Panc1 (cell line): ENCODE data around the gene PHF21A. TPM values are rescaled to one million over a fixed set of nuclear protein-coding genes. Genes with fewer than 3 reads are reported as not detected.

Experiments
- ATAC-seq: fragments of 200-7000 bp; cut with Tn5 transposase; 2 replicates; pipeline ENCODE4 v1.9.1; 2020; ENCODE audit warnings: mild to moderate bottlenecking, moderate library complexity
- BruUV-seq: library from RNA; stranded (reverse); fragments of 400-500 nt; replicated peaks from 2 replicates; lab custom pipeline; 2021; lab: Mats Ljungman, UMichigan
- CTCF ChIA-PET: fragments of 300-600 bp; sonication (Branson Sonifier 250); formaldehyde crosslinking; loops from one replicate; lab custom pipeline; 2022; ENCODE audit warnings: antibody characterized with exemption; lab: Charles Lee
- POLR2A ChIA-PET: fragments of 300-600 bp; sonication (Branson Sonifier 250); formaldehyde crosslinking; loops from one replicate; lab custom pipeline; 2022; ENCODE audit warnings: antibody characterized with exemption; lab: Charles Lee
- DNase-seq: peaks from one replicate; pipeline ENCODE4 v3.0.0-alpha.2; 2010; ENCODE audit warnings: low read depth, low spot score
- H3K27ac ChIP-seq: 2 replicates; pipeline ENCODE4 v1.5.1; 2011; ENCODE audit warnings: mild to moderate bottlenecking, low read length, inconsistent platforms
- H3K27me3 ChIP-seq: fragments of 200-500 bp; sonication (Bioruptor generic); 2 replicates; pipeline ENCODE4 v1.6.0; 2014; ENCODE audit warnings: low read length, inconsistent platforms; ENCODE audit not compliant: control insufficient read depth, insufficient read depth
- H3K36me3 ChIP-seq: fragments of 200-500 bp; sonication (Bioruptor generic); 2 replicates; pipeline ENCODE4 v1.5.1; 2014; ENCODE audit warnings: inconsistent platforms, mild to moderate bottlenecking, low read length, moderate library complexity; ENCODE audit not compliant: control insufficient read depth, insufficient read depth
- H3K4me1 ChIP-seq: 2 replicates; pipeline ENCODE4 v1.5.1; 2011; ENCODE audit warnings: inconsistent platforms, mild to moderate bottlenecking, low read length, moderate library complexity; ENCODE audit not compliant: control insufficient read depth, insufficient read depth
- H3K4me3 ChIP-seq, 2 experiments: 2 replicates each; pipeline ENCODE4 v1.5.1; 2011 to 2012; ENCODE audit warnings: low read depth in 2 of 2, low read length in 2 of 2, mild to moderate bottlenecking in 2 of 2, inconsistent platforms in 1 of 2, moderate library complexity in 1 of 2
- H3K9me3 ChIP-seq: fragments of 200-500 bp; sonication (Bioruptor generic); 2 replicates; pipeline ENCODE4 v1.5.1; 2014; ENCODE audit warnings: low read depth, mild to moderate bottlenecking, inconsistent platforms, low read length, moderate library complexity; ENCODE audit not compliant: control insufficient read depth, insufficient read depth
- POLR2AphosphoS5 ChIP-seq: IDR thresholded peaks from 2 replicates; pipeline ENCODE4 v1.6.1; 2012; ENCODE audit warnings: mild to moderate bottlenecking, low read depth, low read length, moderate library complexity
- SIN3A ChIP-seq: IDR thresholded peaks from 2 replicates; pipeline ENCODE4 v1.6.1; 2012; ENCODE audit warnings: low read depth, mild to moderate bottlenecking, low read length, moderate library complexity, borderline replicate concordance; ENCODE audit not compliant: insufficient read depth
- TCF7L2 ChIP-seq: IDR thresholded peaks from 2 replicates; pipeline ENCODE4 v1.6.1; 2011; ENCODE audit warnings: mild to moderate bottlenecking, low read depth, low read length, inconsistent platforms
- in situ Hi-C: cut with HindIII; loops from 2 replicates; pipeline ENCODE4 v1.10.0; 2016; ENCODE audit warnings: low sequenced_read_pairs, low pct_unique_long_range_greater_than_20kb
- intact Hi-C: fragments of 100-400 bp; cut with micrococcal nuclease; formaldehyde crosslinking; loops from one replicate; pipeline ENCODE4 v1.10.0; 2022; ENCODE audit not compliant: unreplicated experiment
- total RNA-seq: library from RNA; stranded (reverse); gene quantifications from one replicate; pipeline ENCODE4 v1.2.1, GENCODE V29; 2021; ENCODE audit not compliant: unreplicated experiment
- TF ChIP-seq, protein P1 (sequence below): fragments of 450-650 bp; IDR thresholded peaks from 2 replicates; pipeline ENCODE4 v1.5.1; 2017; ENCODE audit warnings: mild to moderate bottlenecking
- TF ChIP-seq, protein P2 (sequence below), 2 experiments: IDR thresholded peaks; 2 replicates each; pipeline ENCODE4 v1.6.1; 2011 to 2012; ENCODE audit warnings: low read depth in 2 of 2, control low read depth in 1 of 2, low read length in 1 of 2, mild to moderate bottlenecking in 1 of 2, moderate library complexity in 1 of 2; ENCODE audit not compliant: insufficient read depth in 1 of 2

Gene PHF21A
- total RNA-seq, 1 experiment from 2014 or later = 45.7 TPM

DNA sequence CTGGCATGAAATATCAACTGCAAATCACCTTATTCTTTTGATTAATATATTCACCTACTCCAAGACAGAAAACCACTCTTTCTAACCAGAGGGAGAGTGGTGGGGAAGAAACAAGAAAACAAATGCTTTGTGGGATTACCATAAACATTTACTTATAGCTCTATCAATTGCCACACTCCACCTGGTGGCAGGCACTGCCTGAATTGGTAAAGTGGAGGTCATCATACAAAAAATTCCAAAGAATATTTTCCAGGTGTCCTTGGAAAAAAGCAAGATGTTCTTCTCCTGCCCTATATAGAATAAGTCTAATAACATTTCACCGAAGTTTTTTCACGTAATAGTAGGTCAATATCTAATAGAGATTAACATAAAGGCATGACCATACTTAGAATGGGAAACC lies 45.3 kb downstream of the PHF21A start:
- ChIA-PET POLR2A (no interaction called here), CTCF (interaction anchor here (0.6 kb wide), 1 partner anchor 297 kb away, joined by 3 read pairs; no protein-coding TSS in a partner anchor)
- peaks cover 9% of the 10 kb centered on the region for H3K36me3 ChIP-seq
- no peak overlapping the region for H3K27ac ChIP-seq
- no peaks in the 10 kb centered on the region for H3K27me3 ChIP-seq
- peaks cover 5% of the 10 kb centered on the region; the same call in 1 of the 2 replicates for H3K4me1 ChIP-seq
- H3K9me3 ChIP-seq = no peaks in the 10 kb centered on the region
- H3K4me3 ChIP-seq = no peak overlapping the region
- in situ Hi-C loops = no loop called here
- intact Hi-C loops = no loop called here
- TF ChIP-seq, protein P1, sequence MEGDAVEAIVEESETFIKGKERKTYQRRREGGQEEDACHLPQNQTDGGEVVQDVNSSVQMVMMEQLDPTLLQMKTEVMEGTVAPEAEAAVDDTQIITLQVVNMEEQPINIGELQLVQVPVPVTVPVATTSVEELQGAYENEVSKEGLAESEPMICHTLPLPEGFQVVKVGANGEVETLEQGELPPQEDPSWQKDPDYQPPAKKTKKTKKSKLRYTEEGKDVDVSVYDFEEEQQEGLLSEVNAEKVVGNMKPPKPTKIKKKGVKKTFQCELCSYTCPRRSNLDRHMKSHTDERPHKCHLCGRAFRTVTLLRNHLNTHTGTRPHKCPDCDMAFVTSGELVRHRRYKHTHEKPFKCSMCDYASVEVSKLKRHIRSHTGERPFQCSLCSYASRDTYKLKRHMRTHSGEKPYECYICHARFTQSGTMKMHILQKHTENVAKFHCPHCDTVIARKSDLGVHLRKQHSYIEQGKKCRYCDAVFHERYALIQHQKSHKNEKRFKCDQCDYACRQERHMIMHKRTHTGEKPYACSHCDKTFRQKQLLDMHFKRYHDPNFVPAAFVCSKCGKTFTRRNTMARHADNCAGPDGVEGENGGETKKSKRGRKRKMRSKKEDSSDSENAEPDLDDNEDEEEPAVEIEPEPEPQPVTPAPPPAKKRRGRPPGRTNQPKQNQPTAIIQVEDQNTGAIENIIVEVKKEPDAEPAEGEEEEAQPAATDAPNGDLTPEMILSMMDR = peak; percentile 39; the same call in 1 of the 2 replicates
- no peak for TF ChIP-seq TCF7L2
- ATAC-seq (no peak), DNase-seq (no peak)
- no TSS peak for BruUV-seq

DNA sequence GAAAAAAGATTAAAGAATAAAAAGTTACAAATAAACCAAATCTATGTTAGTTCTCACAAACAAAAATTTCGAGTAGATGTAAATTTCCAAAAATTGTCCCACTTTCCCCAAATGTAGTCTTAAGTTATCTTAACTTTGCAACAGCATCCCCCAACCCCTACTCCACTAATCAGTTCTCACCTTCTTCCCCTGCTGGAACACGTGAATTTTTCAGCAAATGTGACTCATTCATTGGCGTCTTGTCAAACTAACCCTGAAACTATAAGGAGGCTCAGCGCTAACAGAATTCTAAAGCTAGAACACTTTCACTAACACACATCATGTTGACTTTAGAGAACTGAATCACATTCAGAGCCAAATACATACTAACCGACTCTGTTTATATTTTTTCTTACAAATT lies 46.1 kb downstream of the PHF21A start:
- Histone ChIP-seq H3K36me3 (peaks cover 9% of the 10 kb centered on the region), H3K27me3 (no peaks in the 10 kb centered on the region), H3K4me3 (no peak overlapping the region), H3K27ac (no peak overlapping the region), H3K4me1 (peaks cover 5% of the 10 kb centered on the region; the same call in 1 of the 2 replicates), H3K9me3 (no peaks in the 10 kb centered on the region)
- in situ Hi-C loops (no loop called here), intact Hi-C loops (no loop called here)
- TF ChIP-seq, protein P1 = no peak
- TF ChIP-seq TCF7L2 (no peak), POLR2AphosphoS5 (no peak), SIN3A (no peak)
- TF ChIP-seq, protein P2, sequence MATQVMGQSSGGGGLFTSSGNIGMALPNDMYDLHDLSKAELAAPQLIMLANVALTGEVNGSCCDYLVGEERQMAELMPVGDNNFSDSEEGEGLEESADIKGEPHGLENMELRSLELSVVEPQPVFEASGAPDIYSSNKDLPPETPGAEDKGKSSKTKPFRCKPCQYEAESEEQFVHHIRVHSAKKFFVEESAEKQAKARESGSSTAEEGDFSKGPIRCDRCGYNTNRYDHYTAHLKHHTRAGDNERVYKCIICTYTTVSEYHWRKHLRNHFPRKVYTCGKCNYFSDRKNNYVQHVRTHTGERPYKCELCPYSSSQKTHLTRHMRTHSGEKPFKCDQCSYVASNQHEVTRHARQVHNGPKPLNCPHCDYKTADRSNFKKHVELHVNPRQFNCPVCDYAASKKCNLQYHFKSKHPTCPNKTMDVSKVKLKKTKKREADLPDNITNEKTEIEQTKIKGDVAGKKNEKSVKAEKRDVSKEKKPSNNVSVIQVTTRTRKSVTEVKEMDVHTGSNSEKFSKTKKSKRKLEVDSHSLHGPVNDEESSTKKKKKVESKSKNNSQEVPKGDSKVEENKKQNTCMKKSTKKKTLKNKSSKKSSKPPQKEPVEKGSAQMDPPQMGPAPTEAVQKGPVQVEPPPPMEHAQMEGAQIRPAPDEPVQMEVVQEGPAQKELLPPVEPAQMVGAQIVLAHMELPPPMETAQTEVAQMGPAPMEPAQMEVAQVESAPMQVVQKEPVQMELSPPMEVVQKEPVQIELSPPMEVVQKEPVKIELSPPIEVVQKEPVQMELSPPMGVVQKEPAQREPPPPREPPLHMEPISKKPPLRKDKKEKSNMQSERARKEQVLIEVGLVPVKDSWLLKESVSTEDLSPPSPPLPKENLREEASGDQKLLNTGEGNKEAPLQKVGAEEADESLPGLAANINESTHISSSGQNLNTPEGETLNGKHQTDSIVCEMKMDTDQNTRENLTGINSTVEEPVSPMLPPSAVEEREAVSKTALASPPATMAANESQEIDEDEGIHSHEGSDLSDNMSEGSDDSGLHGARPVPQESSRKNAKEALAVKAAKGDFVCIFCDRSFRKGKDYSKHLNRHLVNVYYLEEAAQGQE (IDR thresholded peaks at IDR 0.05; ENCODE audit: insufficient read depth in 1 of 2, low read depth in 2 of 2, low read length in 1 of 2) = no peak
- ChIA-PET POLR2A (no interaction called here), CTCF (interaction anchor here (0.5 kb wide), 1 partner anchor 124 kb away, joined by 4 read pairs; no protein-coding TSS in a partner anchor)
- no TSS peak for BruUV-seq
- ATAC-seq (no peak), DNase-seq (peak; percentile 46)
